Rectal smooth muscle tissue (tissue), 1 donor: ENCODE results near the gene CLRN2.

Source experiments
- H3K27ac ChIP-seq: one replicate; pipeline ENCODE4 v1.7.0; 2013; ENCODE audit warnings: low read depth, low read length, inconsistent platforms
- H3K27me3 ChIP-seq: one replicate; pipeline ENCODE4 v1.7.0; 2013; ENCODE audit warnings: low read length; ENCODE audit not compliant: control insufficient read depth, insufficient read depth
- H3K36me3 ChIP-seq: one replicate; pipeline ENCODE4 v1.7.0; 2013; ENCODE audit warnings: low read length; ENCODE audit not compliant: control insufficient read depth, insufficient read depth
- H3K4me1 ChIP-seq: one replicate; pipeline ENCODE4 v1.7.0; 2013; ENCODE audit warnings: low read length; ENCODE audit not compliant: control insufficient read depth, insufficient read depth
- H3K4me3 ChIP-seq: one replicate; pipeline ENCODE4 v1.7.0; 2013; ENCODE audit warnings: low read length
- H3K9ac ChIP-seq: one replicate; pipeline ENCODE4 v1.7.0; 2013; ENCODE audit warnings: low read length

Gene CLRN2

GRCh38 chr4:17491196-17491595, 23.8 kb upstream of the CLRN2 start:
- H3K27me3 ChIP-seq: no peaks in the 10 kb centered on the region
- no peak overlapping the region for H3K27ac ChIP-seq
- no peak overlapping the region for H3K4me3 ChIP-seq
- H3K36me3 ChIP-seq: peaks cover 19% of the 10 kb centered on the region
- H3K4me1 ChIP-seq: peaks cover 4% of the 10 kb centered on the region
- H3K9ac ChIP-seq: no peak overlapping the region

- Histone ChIP-seq H3K4me3 (no peak overlapping the region), H3K27me3 (no peaks in the 10 kb centered on the region), H3K27ac (no peak overlapping the region), H3K4me1 (peaks cover 4% of the 10 kb centered on the region), H3K36me3 (peaks cover 19% of the 10 kb centered on the region), H3K9ac (no peak overlapping the region)
Observed at GRCh38 chr4:17492058-17492741, 22.8 kb upstream of the CLRN2 start.

GRCh38 chr4:17492876-17493275, 22.1 kb upstream of the CLRN2 start:
- Histone ChIP-seq H3K27me3 (no peaks in the 10 kb centered on the region), H3K9ac (no peak overlapping the region), H3K4me1 (peaks cover 4% of the 10 kb centered on the region), H3K27ac (no peak overlapping the region), H3K36me3 (peaks cover 19% of the 10 kb centered on the region), H3K4me3 (no peak overlapping the region)

- Histone ChIP-seq H3K27me3 (no peaks in the 10 kb centered on the region), H3K9ac (no peak overlapping the region), H3K27ac (no peak overlapping the region), H3K36me3 (peaks cover 23% of the 10 kb centered on the region), H3K4me1 (peaks cover 4% of the 10 kb centered on the region), H3K4me3 (no peak overlapping the region)
Observed at GRCh38 chr4:17493619-17494018, 21.3 kb upstream of the CLRN2 start.

GRCh38 chr4:17494258-17495190, 20.4 kb upstream of the CLRN2 start:
- H3K9ac ChIP-seq: no peak overlapping the region

GRCh38 chr4:17497890-17498523, 17.0 kb upstream of the CLRN2 start:
- Histone ChIP-seq H3K4me3 (no peak overlapping the region), H3K36me3 (peaks cover 12% of the 10 kb centered on the region)

More at GRCh38 chr4:17494258-17495190, 20.4 kb upstream of the CLRN2 start:
- Histone ChIP-seq H3K36me3 (peaks cover 22% of the 10 kb centered on the region), H3K27ac (no peak overlapping the region), H3K27me3 (no peaks in the 10 kb centered on the region), H3K4me3 (no peak overlapping the region), H3K4me1 (peaks cover 4% of the 10 kb centered on the region)

GRCh38 chr4:17500574-17500973, 14.4 kb upstream of the CLRN2 start:
- Histone ChIP-seq H3K4me3 (no peak overlapping the region), H3K9ac (no peak overlapping the region), H3K4me1 (no peaks in the 10 kb centered on the region), H3K36me3 (peaks cover 16% of the 10 kb centered on the region), H3K27ac (no peak overlapping the region), H3K27me3 (no peaks in the 10 kb centered on the region)

More at GRCh38 chr4:17497890-17498523, 17.0 kb upstream of the CLRN2 start:
- no peak overlapping the region for H3K27ac ChIP-seq
- no peak overlapping the region for H3K9ac ChIP-seq
- H3K4me1 ChIP-seq: no peaks in the 10 kb centered on the region
- H3K27me3 ChIP-seq: no peaks in the 10 kb centered on the region

GRCh38 chr4:17502756-17503155, 12.2 kb upstream of the CLRN2 start:
- Histone ChIP-seq H3K36me3 (peaks cover 16% of the 10 kb centered on the region), H3K27me3 (no peaks in the 10 kb centered on the region), H3K27ac (no peak overlapping the region), H3K9ac (no peak overlapping the region), H3K4me1 (no peaks in the 10 kb centered on the region), H3K4me3 (no peak overlapping the region)

- no peak overlapping the region for H3K9ac ChIP-seq
- H3K27me3 ChIP-seq: no peaks in the 10 kb centered on the region
- H3K4me1 ChIP-seq: no peaks in the 10 kb centered on the region
- H3K36me3 ChIP-seq: peaks cover 12% of the 10 kb centered on the region
- no peak overlapping the region for H3K27ac ChIP-seq
- no peak overlapping the region for H3K4me3 ChIP-seq
Observed at GRCh38 chr4:17504081-17504480, 10.9 kb upstream of the CLRN2 start.

- no peaks in the 10 kb centered on the region for H3K27me3 ChIP-seq
- peak overlapping the region; percentile 66 for H3K4me3 ChIP-seq
- peaks cover 5% of the 10 kb centered on the region for H3K4me1 ChIP-seq
- no peak overlapping the region for H3K27ac ChIP-seq
- no peak overlapping the region for H3K9ac ChIP-seq
- no peaks in the 10 kb centered on the region for H3K36me3 ChIP-seq
Observed at GRCh38 chr4:17510582-17510981, 4.4 kb upstream of the CLRN2 start.

GRCh38 chr4:17511051-17511450, 3.9 kb upstream of the CLRN2 start:
- Histone ChIP-seq H3K4me3 (peak overlapping the region; percentile 66), H3K4me1 (peaks cover 5% of the 10 kb centered on the region), H3K9ac (no peak overlapping the region), H3K36me3 (no peaks in the 10 kb centered on the region), H3K27me3 (no peaks in the 10 kb centered on the region), H3K27ac (no peak overlapping the region)

GRCh38 chr4:17511509-17511949, 3.4 kb upstream of the CLRN2 start:
- Histone ChIP-seq H3K36me3 (no peaks in the 10 kb centered on the region), H3K27ac (no peak overlapping the region), H3K4me3 (peak overlapping the region; percentile 66), H3K9ac (no peak overlapping the region), H3K4me1 (peaks cover 5% of the 10 kb centered on the region), H3K27me3 (no peaks in the 10 kb centered on the region)
